Measurements from ENCODE around the gene OR5K2. TPM values are rescaled to one million over a fixed set of nuclear protein-coding genes. Genes with fewer than 3 reads are reported as not detected.

OR5K2 gene
- total RNA-seq, 2 experiments from 2014 or later: not detected

DNA sequence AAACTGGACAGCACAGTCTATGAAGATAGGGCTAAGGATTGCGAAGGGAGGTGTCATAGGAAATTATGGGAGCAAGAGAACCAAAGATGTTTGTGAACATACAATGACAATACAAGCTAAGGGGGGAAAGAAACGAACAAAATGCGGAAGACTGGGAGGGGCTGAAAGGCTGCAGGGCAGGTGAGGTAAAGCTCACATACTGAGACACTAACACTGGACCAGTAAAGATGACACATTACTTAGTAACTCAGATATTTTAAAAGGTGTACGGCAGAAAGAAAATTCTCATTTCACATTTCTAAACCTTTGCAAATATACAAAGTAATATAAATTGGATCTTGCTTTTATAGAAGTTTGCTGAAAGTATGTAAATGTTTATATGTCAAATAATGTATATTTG, 15.1 kb downstream of the OR5K2 start:
- peaks cover 86% of the 10 kb centered on the region for H3K36me3 Mint-ChIP-seq (ENCODE audit: low read depth)
- no peak for TF ChIP-seq CTCF (IDR thresholded peaks at IDR 0.05)
- H3K27me3 Mint-ChIP-seq: no peaks in the 10 kb centered on the region
- no peaks in the 10 kb centered on the region for H3K27me3 ChIP-seq (ENCODE audit: control insufficient read depth in 1 of 2, insufficient read depth in 2 of 2, low read length in 2 of 2)
- H3K4me3 Mint-ChIP-seq: no peak overlapping the region
- no peak overlapping the region for H3K27ac Mint-ChIP-seq
- CTCF ChIA-PET: no interaction called here
- H3K36me3 ChIP-seq (ENCODE audit: insufficient read depth, low read length): peaks cover 64% of the 10 kb centered on the region
- H3K4me1 ChIP-seq (ENCODE audit: insufficient read depth, low read length): peaks cover 2% of the 10 kb centered on the region
- H3K9me3 ChIP-seq (ENCODE audit: control insufficient read depth in 1 of 2, insufficient read depth in 1 of 2, low read length in 2 of 2): no peaks in the 10 kb centered on the region
- H3K4me3 ChIP-seq (ENCODE audit: low read length): no peak overlapping the region
- no peak overlapping the region for H3K27ac ChIP-seq (ENCODE audit: low read depth in 1 of 2, low read length in 2 of 2)
- intact Hi-C loops (cut with DNase I, micrococcal nuclease): loop anchor here in 1 of 2 experiments (5.0 to 10.0 kb wide), 2 partner anchors 478 to 690 kb away; partner anchors contain the start of genes CRYBG3 and GABRR3
- DNase-seq: no peak
- no peak for ATAC-seq (ENCODE audit: poor library complexity)
- no peaks in the 10 kb centered on the region for H3K9me3 Mint-ChIP-seq
- H3K4me1 Mint-ChIP-seq (ENCODE audit: low read depth): peaks cover 25% of the 10 kb centered on the region
- POLR2A ChIA-PET: interaction anchor here (2.1 kb wide), 1 partner anchor 10 kb away, joined by 6 read pairs; the partner anchor contains the start of gene CLDND1

- peaks cover 69% of the 10 kb centered on the region for H3K36me3 ChIP-seq (ENCODE audit: insufficient read depth, low read length)
- H3K36me3 Mint-ChIP-seq (ENCODE audit: low read depth): peaks cover 92% of the 10 kb centered on the region
- peaks cover 2% of the 10 kb centered on the region for H3K4me1 ChIP-seq (ENCODE audit: insufficient read depth, low read length)
- H3K27ac ChIP-seq (ENCODE audit: low read depth in 1 of 2, low read length in 2 of 2): no peak overlapping the region
- peaks cover 31% of the 10 kb centered on the region for H3K4me1 Mint-ChIP-seq (ENCODE audit: low read depth)
- DNase-seq (no peak), ATAC-seq (ENCODE audit: poor library complexity) (no peak)
- no peaks in the 10 kb centered on the region for H3K27me3 ChIP-seq (ENCODE audit: control insufficient read depth in 1 of 2, insufficient read depth in 2 of 2, low read length in 2 of 2)
- H3K4me3 ChIP-seq (ENCODE audit: low read length): no peak overlapping the region
- H3K9me3 Mint-ChIP-seq: no peaks in the 10 kb centered on the region
- H3K27ac Mint-ChIP-seq: no peak overlapping the region
- no peak overlapping the region for H3K4me3 Mint-ChIP-seq
- H3K9me3 ChIP-seq (ENCODE audit: control insufficient read depth in 1 of 2, insufficient read depth in 1 of 2, low read length in 2 of 2): no peaks in the 10 kb centered on the region
- POLR2A ChIA-PET: interaction anchor here (2.1 kb wide), 1 partner anchor 10 kb away, joined by 6 read pairs; the partner anchor contains the start of gene CLDND1
- CTCF ChIA-PET: no interaction called here
- H3K27me3 Mint-ChIP-seq: no peaks in the 10 kb centered on the region
- no peak for TF ChIP-seq CTCF (IDR thresholded peaks at IDR 0.05)
- intact Hi-C loops (cut with DNase I, micrococcal nuclease): loop anchor here in 1 of 2 experiments (5.0 to 10.0 kb wide), 2 partner anchors 478 to 691 kb away; partner anchors contain the start of genes CRYBG3 and GABRR3
These were observed 15.6 kb downstream of the OR5K2 start for GRCh38 chr3:98513091-98513511.

GRCh38 chr3:98513736-98514135, 16.3 kb downstream of the OR5K2 start:
- peaks cover 3% of the 10 kb centered on the region for H3K4me1 ChIP-seq (ENCODE audit: insufficient read depth, low read length)
- DNase-seq (no peak), ATAC-seq (ENCODE audit: poor library complexity) (no peak)
- H3K36me3 ChIP-seq (ENCODE audit: insufficient read depth, low read length): peaks cover 71% of the 10 kb centered on the region
- Mint-ChIP-seq H3K4me1 (ENCODE audit: low read depth) (peaks cover 32% of the 10 kb centered on the region), H3K27me3 (no peaks in the 10 kb centered on the region), H3K9me3 (no peaks in the 10 kb centered on the region), H3K27ac (no peak overlapping the region), H3K36me3 (ENCODE audit: low read depth) (peaks cover 94% of the 10 kb centered on the region), H3K4me3 (no peak overlapping the region)
- intact Hi-C loops (cut with DNase I, micrococcal nuclease): loop anchor here in 1 of 2 experiments (5.0 to 10.0 kb wide), 2 partner anchors 479 to 691 kb away; partner anchors contain the start of genes CRYBG3 and GABRR3
- no peaks in the 10 kb centered on the region for H3K27me3 ChIP-seq (ENCODE audit: control insufficient read depth in 1 of 2, insufficient read depth in 2 of 2, low read length in 2 of 2)
- H3K27ac ChIP-seq (ENCODE audit: low read depth in 1 of 2, low read length in 2 of 2): no peak overlapping the region
- no peak overlapping the region for H3K4me3 ChIP-seq (ENCODE audit: low read length)
- ChIA-PET CTCF (no interaction called here), POLR2A (interaction anchor here (1.2 to 2.1 kb wide), 2 partner anchors 9 to 54 kb away, joined by 5 to 6 read pairs; partner anchors contain the start of gene CLDND1)
- no peak for TF ChIP-seq CTCF (IDR thresholded peaks at IDR 0.05)
- H3K9me3 ChIP-seq (ENCODE audit: control insufficient read depth in 1 of 2, insufficient read depth in 1 of 2, low read length in 2 of 2): no peaks in the 10 kb centered on the region
